IPS-20b (cell line): ENCODE measurements around the gene XCR1.

Source experiments
- H3K27ac ChIP-seq: one replicate; pipeline ENCODE4 v1.5.1; 2013; ENCODE audit warnings: low read length
- H3K27me3 ChIP-seq: 2 replicates; pipeline ENCODE4 v1.6.1; 2013; ENCODE audit warnings: mild to moderate bottlenecking, low read length, inconsistent platforms; ENCODE audit not compliant: insufficient read depth
- H3K36me3 ChIP-seq: 2 replicates; pipeline ENCODE4 v1.6.1; 2013; ENCODE audit warnings: low read depth, mild to moderate bottlenecking, inconsistent platforms, low read length, moderate library complexity; ENCODE audit not compliant: insufficient read depth
- H3K4me1 ChIP-seq: 2 replicates; pipeline ENCODE4 v1.6.1; 2013; ENCODE audit warnings: mild to moderate bottlenecking, control low read depth, inconsistent platforms, low read length, moderate library complexity; ENCODE audit not compliant: insufficient read depth
- H3K4me3 ChIP-seq: 2 replicates; pipeline ENCODE4 v1.5.1; 2013; ENCODE audit warnings: mild to moderate bottlenecking, low read length, inconsistent platforms
- H3K9ac ChIP-seq: 2 replicates; pipeline ENCODE4 v1.6.1; 2013; ENCODE audit warnings: low read depth, mild to moderate bottlenecking, inconsistent platforms, low read length, moderate library complexity
- H3K9me3 ChIP-seq: 2 replicates; pipeline ENCODE4 v1.6.1; 2013; ENCODE audit warnings: mild to moderate bottlenecking, low read depth, low read length, inconsistent platforms; ENCODE audit not compliant: insufficient read depth

Gene XCR1

GRCh38 chr3:45976191-45977091 lies 50.8 kb downstream of the XCR1 start:
- Histone ChIP-seq H3K9ac (no peak overlapping the region), H3K27me3 (no peaks in the 10 kb centered on the region), H3K4me1 (no peaks in the 10 kb centered on the region), H3K4me3 (no peak overlapping the region), H3K36me3 (peaks cover 94% of the 10 kb centered on the region), H3K27ac (no peak overlapping the region), H3K9me3 (no peaks in the 10 kb centered on the region)

- no peak overlapping the region for H3K4me3 ChIP-seq
- no peaks in the 10 kb centered on the region for H3K27me3 ChIP-seq
- no peak overlapping the region for H3K27ac ChIP-seq
- no peak overlapping the region for H3K9ac ChIP-seq
- H3K36me3 ChIP-seq = peaks cover 91% of the 10 kb centered on the region
- no peaks in the 10 kb centered on the region for H3K4me1 ChIP-seq
- H3K9me3 ChIP-seq = no peaks in the 10 kb centered on the region
Observed at GRCh38 chr3:45975686-45976085, 51.6 kb downstream of the XCR1 start.

GRCh38 chr3:45974686-45975085 lies 52.6 kb downstream of the XCR1 start:
- H3K9me3 ChIP-seq = no peaks in the 10 kb centered on the region
- peaks cover 91% of the 10 kb centered on the region for H3K36me3 ChIP-seq
- no peaks in the 10 kb centered on the region for H3K4me1 ChIP-seq
- H3K27me3 ChIP-seq = no peaks in the 10 kb centered on the region
- H3K9ac ChIP-seq = no peak overlapping the region
- no peak overlapping the region for H3K4me3 ChIP-seq
- H3K27ac ChIP-seq = no peak overlapping the region

DNA sequence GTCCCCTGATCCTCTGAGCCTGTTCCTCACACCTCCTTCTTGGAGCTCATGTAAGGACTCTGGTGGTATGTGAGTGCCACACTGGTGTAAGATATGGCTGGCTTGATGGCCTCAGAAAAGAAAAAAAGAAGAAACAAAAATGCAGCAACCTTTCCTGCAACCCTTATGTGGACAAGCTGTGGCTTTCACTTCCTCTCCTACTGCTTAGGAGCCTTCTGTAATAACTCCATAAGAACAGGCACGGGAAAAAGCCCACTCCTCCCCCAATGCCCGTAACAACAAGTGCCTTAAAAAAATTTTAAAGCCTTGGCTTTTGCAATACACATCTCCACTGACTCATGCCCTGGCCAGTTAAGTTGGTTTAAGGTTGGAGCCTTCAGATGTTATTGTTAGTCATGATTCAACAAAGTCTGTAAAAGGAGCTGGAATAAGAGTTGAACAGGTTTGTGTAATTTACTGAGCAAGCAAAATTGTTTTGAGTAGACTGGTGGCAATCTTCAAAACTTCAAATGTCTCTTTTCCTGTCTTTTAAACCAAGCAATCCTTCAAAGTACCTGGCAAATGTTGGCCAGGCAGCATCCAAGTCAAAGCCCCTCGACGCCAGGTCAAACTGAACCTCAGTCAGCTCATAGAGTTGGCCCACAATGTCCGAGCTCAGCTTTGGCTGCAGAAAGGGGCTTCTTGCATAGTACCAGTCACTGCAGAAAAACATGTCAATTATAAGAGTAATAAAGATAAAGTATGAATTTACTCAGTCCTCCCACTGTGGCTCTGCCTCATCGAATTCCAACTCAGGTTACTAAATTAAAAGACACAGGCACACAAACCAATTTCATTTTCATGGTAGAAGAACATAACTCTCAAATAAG lies 54.5 kb downstream of the XCR1 start:
- peaks cover 92% of the 10 kb centered on the region for H3K36me3 ChIP-seq

DNA sequence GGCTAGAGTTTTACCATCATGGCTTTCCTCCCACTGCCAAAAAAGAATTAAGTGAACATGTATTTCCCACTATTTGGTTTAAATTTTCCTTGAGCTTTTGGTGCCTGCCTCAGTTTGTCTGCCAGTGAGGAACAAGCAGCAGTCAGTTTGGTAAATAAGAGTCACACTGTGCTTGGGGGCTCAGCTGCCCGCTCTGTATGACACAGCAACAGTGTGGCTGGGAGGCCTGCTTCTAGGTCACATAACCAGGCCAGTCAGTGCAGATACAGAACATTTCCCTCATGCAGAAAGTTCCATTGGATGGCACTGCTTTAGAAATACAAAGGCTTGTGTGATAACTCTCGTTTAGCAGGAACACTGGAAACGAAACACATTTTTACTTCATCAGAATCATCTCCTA lies 57.3 kb downstream of the XCR1 start:
- H3K36me3 ChIP-seq = peaks cover 95% of the 10 kb centered on the region
- no peak overlapping the region for H3K27ac ChIP-seq
- no peaks in the 10 kb centered on the region for H3K9me3 ChIP-seq
- H3K4me3 ChIP-seq = no peak overlapping the region
- H3K9ac ChIP-seq = no peak overlapping the region
- no peaks in the 10 kb centered on the region; the same call in 1 of the 2 replicates for H3K4me1 ChIP-seq
- H3K27me3 ChIP-seq = no peaks in the 10 kb centered on the region

More for the DNA sequence above, 54.5 kb downstream of the XCR1 start:
- Histone ChIP-seq H3K9me3 (no peaks in the 10 kb centered on the region), H3K4me1 (no peaks in the 10 kb centered on the region; the same call in 1 of the 2 replicates), H3K27ac (no peak overlapping the region), H3K27me3 (no peaks in the 10 kb centered on the region), H3K9ac (no peak overlapping the region), H3K4me3 (no peak overlapping the region)

DNA sequence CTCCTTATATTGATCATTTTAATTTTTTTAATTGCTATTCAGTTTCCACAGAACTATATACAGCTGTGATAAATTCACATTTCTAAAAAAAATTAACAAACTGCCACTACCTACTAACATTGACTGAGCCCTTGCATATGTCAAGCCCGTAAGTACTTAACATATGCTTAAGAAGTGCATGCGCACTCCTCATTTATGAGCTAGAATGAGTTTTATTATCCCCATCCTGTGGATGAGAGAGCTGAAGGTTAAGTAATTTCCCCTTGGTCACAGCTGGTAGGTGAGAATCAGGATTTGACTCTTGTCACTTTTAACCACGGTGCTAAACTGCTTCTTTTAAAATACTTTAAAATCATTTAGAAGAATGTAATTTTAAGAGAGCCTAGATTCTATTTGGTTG lies 58.2 kb downstream of the XCR1 start:
- peaks cover 95% of the 10 kb centered on the region for H3K36me3 ChIP-seq
- H3K27me3 ChIP-seq = no peaks in the 10 kb centered on the region
- no peaks in the 10 kb centered on the region for H3K9me3 ChIP-seq
- no peaks in the 10 kb centered on the region; the same call in 1 of the 2 replicates for H3K4me1 ChIP-seq
- no peak overlapping the region for H3K9ac ChIP-seq
- H3K4me3 ChIP-seq = no peak overlapping the region
- H3K27ac ChIP-seq = no peak overlapping the region

- peaks cover 96% of the 10 kb centered on the region for H3K36me3 ChIP-seq
- H3K9ac ChIP-seq = no peak overlapping the region
- H3K27ac ChIP-seq = no peak overlapping the region
- H3K9me3 ChIP-seq = no peaks in the 10 kb centered on the region
- no peaks in the 10 kb centered on the region for H3K27me3 ChIP-seq
- no peak overlapping the region for H3K4me3 ChIP-seq
- H3K4me1 ChIP-seq = no peaks in the 10 kb centered on the region; the same call in 1 of the 2 replicates
Observed at GRCh38 chr3:45968706-45969105, 58.6 kb downstream of the XCR1 start.

DNA sequence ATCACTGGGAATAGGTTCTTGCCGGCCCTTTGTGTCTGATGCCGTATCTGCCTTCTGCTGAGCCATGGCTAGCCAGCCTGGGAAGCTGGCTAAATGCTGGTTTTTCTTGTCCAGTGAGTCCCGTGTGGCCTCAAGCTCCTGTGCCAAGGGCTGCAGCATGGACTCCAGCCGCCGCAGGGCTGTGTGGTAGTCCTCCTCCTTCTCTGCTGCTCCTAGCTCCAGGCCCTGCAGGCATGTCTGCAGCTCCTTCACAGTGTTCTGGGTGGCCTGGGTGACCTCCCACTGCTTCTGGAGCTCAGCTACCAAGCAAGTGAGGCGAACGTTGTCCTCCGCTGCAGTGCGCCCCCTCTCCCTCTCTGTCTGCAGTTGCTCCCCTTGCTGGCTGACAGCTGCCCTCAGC lies 59.1 kb downstream of the XCR1 start:
- Histone ChIP-seq H3K9ac (no peak overlapping the region), H3K36me3 (peaks cover 96% of the 10 kb centered on the region), H3K4me3 (no peak overlapping the region), H3K4me1 (no peaks in the 10 kb centered on the region; the same call in 1 of the 2 replicates), H3K27me3 (no peaks in the 10 kb centered on the region), H3K27ac (no peak overlapping the region), H3K9me3 (no peaks in the 10 kb centered on the region)

GRCh38 chr3:45967724-45968123 lies 59.6 kb downstream of the XCR1 start:
- Histone ChIP-seq H3K4me1 (no peaks in the 10 kb centered on the region; the same call in 1 of the 2 replicates), H3K9me3 (no peaks in the 10 kb centered on the region), H3K36me3 (peaks cover 96% of the 10 kb centered on the region), H3K9ac (no peak overlapping the region), H3K27me3 (no peaks in the 10 kb centered on the region), H3K27ac (no peak overlapping the region), H3K4me3 (no peak overlapping the region)
